ENCODE measurements around the gene BICDL2. TPM values are rescaled to one million over a fixed set of nuclear protein-coding genes. Genes with fewer than 3 reads are reported as not detected.

Gene BICDL2
- total and polyA plus RNA-seq, 9 of the 15 experiments (the other 6 are each of a cell fraction or from before 2014, with no cell fraction given): 0.09 to 0.28 (median 0.09) TPM; not detected in 6

- TF ChIP-seq VEZF1 (CRISPR knock-in tag; IDR thresholded peaks at IDR 0.05): peak; percentile 22
- no peak for TF ChIP-seq NUFIP1 (IDR thresholded peaks at IDR 0.05; ENCODE audit: partially characterized antibody)
- no peak for TF ChIP-seq SIRT6 (IDR thresholded peaks at IDR 0.05; ENCODE audit: low read depth, low read length)
- TF ChIP-seq HDAC1 (IDR thresholded peaks at IDR 0.05): peak in 1 of 2 experiments; percentile 31; a peak in 2 of 4 replicates
- no peak for TF ChIP-seq STAT5A (IDR thresholded peaks at IDR 0.05; ENCODE audit: borderline replicate concordance, low read length)
- 0 out of 2 replicates have a peak, but pooled peaks have one; percentile 6 for TF ChIP-seq KLF16 (IDR thresholded peaks at IDR 0.05)
- TF ChIP-seq TSHZ1 (CRISPR knock-in tag; IDR thresholded peaks at IDR 0.05): no peak
- peak; percentile 76 for TF ChIP-seq USF1 (CRISPR knock-in tag; IDR thresholded peaks at IDR 0.05)
- TF ChIP-seq IRF9 (tag; IDR thresholded peaks at IDR 0.05): no peak
- TF ChIP-seq GTF2B (IDR thresholded peaks at IDR 0.05; ENCODE audit: extremely low read depth, insufficient read length): no peak
- no peak for TF ChIP-seq ZNF764 (CRISPR knock-in tag; IDR thresholded peaks at IDR 0.05; ENCODE audit: low read depth)
- no peak for TF ChIP-seq SUPT5H (IDR thresholded peaks at IDR 0.05)
- TF ChIP-seq CBX1 (IDR thresholded peaks at IDR 0.05; ENCODE audit: low read depth): 0 out of 2 replicates have a peak, but pooled peaks have one; percentile 10
- TF ChIP-seq NFIC (IDR thresholded peaks at IDR 0.05): no peak
- TF ChIP-seq ZBTB1 (CRISPR knock-in tag; IDR thresholded peaks at IDR 0.05; ENCODE audit: borderline replicate concordance, low read depth): no peak
- TF ChIP-seq PHB (CRISPR knock-in tag; IDR thresholded peaks at IDR 0.05): no peak
- TF ChIP-seq ZNF518B (CRISPR knock-in tag; IDR thresholded peaks at IDR 0.05): no peak
These were observed 33.0 kb downstream of the BICDL2 start (continued) for GRCh38 chr16:3003582-3004270.

Measured in K562 (cell line).